GM12891 (cell line): ENCODE results near the gene SPINK8.

Experiments used
- PAX5 ChIP-seq: IDR thresholded peaks from 2 replicates; pipeline ENCODE4 v1.6.1; 2011; ENCODE audit warnings: low read length, moderate library complexity, mild to moderate bottlenecking; ENCODE audit not compliant: insufficient read depth, severe bottlenecking
- POLR2A ChIP-seq: IDR thresholded peaks from 2 replicates; pipeline ENCODE4 v1.6.1; 2011; ENCODE audit warnings: low read depth, low read length, control low read depth
- POLR2AphosphoS5 ChIP-seq: IDR thresholded peaks from 2 replicates; pipeline ENCODE4 v1.6.1; 2011; ENCODE audit warnings: low read depth, low read length, control low read depth
- SPI1 ChIP-seq: IDR thresholded peaks from 2 replicates; pipeline ENCODE4 v1.6.1; 2011; ENCODE audit warnings: low read depth, low read length, control low read depth

GRCh38 chr3:48267782-48268181, 65.7 kb downstream of the SPINK8 start:
- no peak for TF ChIP-seq POLR2A
- TF ChIP-seq POLR2AphosphoS5, result no peak
- TF ChIP-seq PAX5, result no peak
- no peak for TF ChIP-seq SPI1
